B cell (primary cell): Measurements from ENCODE around the gene SETDB1. TPM values are rescaled to one million over a fixed set of nuclear protein-coding genes. Genes with fewer than 3 reads are reported as not detected.

Experiments
- ATAC-seq: fragments of 200-7000 bp; cut with Tn5 transposase; one replicate; pipeline ENCODE4 v1.10.0; 2021; ENCODE audit warnings: low read depth, mild to moderate bottlenecking, moderate number of reproducible peaks, moderate library complexity
- CTCF ChIA-PET: fragments of 350-600 bp; sonication (Branson Sonifier 250); formaldehyde crosslinking; loops from one replicate; lab custom pipeline; 2021; ENCODE audit warnings: antibody characterized with exemption, inconsistent platforms; lab: Charles Lee
- POLR2A ChIA-PET: fragments of 350-600 bp; sonication (Branson Sonifier 250); formaldehyde crosslinking; loops from one replicate; lab custom pipeline; 2021; ENCODE audit warnings: antibody characterized with exemption; lab: Charles Lee
- DNase-seq: peaks from one replicate; pipeline ENCODE4 v3.0.0; 2013
- H2AFZ ChIP-seq: 2 replicates; pipeline ENCODE4 v1.6.1; 2012; ENCODE audit warnings: mild to moderate bottlenecking, low read depth, low read length; ENCODE audit not compliant: insufficient read depth, poor library complexity, severe bottlenecking
- H3K27ac ChIP-seq, 2 donors: 1 replicate in 1 of 2; 2 replicates in 1 of 2; pipeline ENCODE4 v1.5.1; 2012 to 2013; ENCODE audit warnings: low read length in 2 of 2, mild to moderate bottlenecking in 2 of 2, moderate library complexity in 1 of 2
- H3K27me3 ChIP-seq, 4 experiments: fragments of 200-600 bp in 1 of 4; sonication (generic) in 1 of 4; replicated peaks in 1 of 4; 1 replicate in 2 of 4; 2 replicates in 2 of 4; pipeline versions ENCODE4 v1.6.1 to v1.7.0; 2013 to 2016; ENCODE audit warnings: low read length in 3 of 4, mild to moderate bottlenecking in 2 of 4, mixed read lengths in 1 of 4, moderate library complexity in 1 of 4; ENCODE audit not compliant: insufficient read depth in 4 of 4, control insufficient read depth in 3 of 4; ENCODE audit errors: control extremely low read depth in 1 of 4
- H3K36me3 ChIP-seq, 2 experiments: replicated peaks in 1 of 2; 1 replicate in 1 of 2; 2 replicates in 1 of 2; pipeline versions ENCODE4 v1.6.1 to v1.7.1; 2013; ENCODE audit warnings: low read length in 1 of 2; ENCODE audit not compliant: insufficient read depth in 2 of 2, control insufficient read depth in 1 of 2; ENCODE audit errors: control extremely low read depth in 1 of 2, extremely low read depth in 1 of 2
- H3K4me1 ChIP-seq, 2 donors: fragments of 200-600 bp in 1 of 2; sonication (generic) in 1 of 2; 1 replicate in 1 of 2; 2 replicates in 1 of 2; pipeline versions ENCODE4 v1.5.1 to v1.6.1; 2013 to 2017; ENCODE audit warnings: low read length in 2 of 2; ENCODE audit not compliant: control insufficient read depth in 2 of 2, insufficient read depth in 2 of 2
- H3K4me2 ChIP-seq: replicated peaks from 2 replicates; pipeline ENCODE3; 2012; ENCODE audit warnings: mild to moderate bottlenecking, low read depth, low read length; ENCODE audit not compliant: poor library complexity, severe bottlenecking
- H3K4me3 ChIP-seq, 5 experiments: fragments of 200-600 bp in 1 of 5; sonication (generic) in 1 of 5; 1 replicate in 3 of 5; 2 replicates in 2 of 5; pipeline versions ENCODE4 v1.5.1 to v1.7.0; 2011 to 2016; ENCODE audit warnings: low read length in 4 of 5, mild to moderate bottlenecking in 4 of 5, low read depth in 2 of 5, control low read depth in 1 of 5, moderate library complexity in 1 of 5; ENCODE audit not compliant: insufficient read depth in 1 of 5; ENCODE audit errors: control extremely low read depth in 1 of 5, extremely low read depth in 1 of 5
- H3K79me2 ChIP-seq: fragments of 200-600 bp; sonication (generic); one replicate; pipeline ENCODE4 v1.6.0; 2016; ENCODE audit warnings: low read length; ENCODE audit not compliant: control insufficient read depth, insufficient read depth
- H3K9ac ChIP-seq: fragments of 200-600 bp; sonication (generic); 2 replicates; pipeline ENCODE4 v1.6.1; 2017; ENCODE audit warnings: mild to moderate bottlenecking, low read length, moderate library complexity
- H3K9me3 ChIP-seq, 3 donors: one replicate each; pipeline versions ENCODE4 v1.6.1 to v1.7.1; 2013; ENCODE audit warnings: low read length in 2 of 3; ENCODE audit not compliant: control insufficient read depth in 2 of 3, insufficient read depth in 1 of 3; ENCODE audit errors: control extremely low read depth in 1 of 3
- H4K20me1 ChIP-seq: 2 replicates; pipeline ENCODE4 v1.6.0; 2012; ENCODE audit warnings: mild to moderate bottlenecking, low read length; ENCODE audit not compliant: insufficient read depth, control insufficient read depth, poor library complexity, severe bottlenecking
- H3K27ac Mint-ChIP-seq: one replicate; pipeline ENCODE4 v1.8.0; 2021; ENCODE audit warnings: mixed read lengths
- H3K27me3 Mint-ChIP-seq: one replicate; pipeline ENCODE4 v1.8.0; 2021; ENCODE audit warnings: mixed read lengths
- H3K4me1 Mint-ChIP-seq: one replicate; pipeline ENCODE4 v1.8.0; 2021; ENCODE audit warnings: mixed read lengths
- H3K4me3 Mint-ChIP-seq: one replicate; pipeline ENCODE4 v1.8.0; 2021; ENCODE audit warnings: mixed read lengths
- H3K9me3 Mint-ChIP-seq: one replicate; pipeline ENCODE4 v1.8.0; 2022; ENCODE audit warnings: mixed read lengths; ENCODE audit not compliant: insufficient read depth
- EZH2 ChIP-seq: IDR thresholded peaks from 2 replicates; pipeline ENCODE4 v1.6.1; 2012; ENCODE audit warnings: borderline replicate concordance, low read depth, mild to moderate bottlenecking, moderate library complexity, low read length; ENCODE audit not compliant: insufficient read depth, poor library complexity, severe bottlenecking
- WGBS: methylation state at CpG from one replicate; pipeline ENCODE4 v1.1.5; 2013; ENCODE audit warnings: missing lambda C conversion rate; ENCODE audit not compliant: insufficient coverage; 5-methylcytosine and 5-hydroxymethylcytosine counted together
- intact Hi-C: fragments of 100-400 bp; cut with micrococcal nuclease; formaldehyde crosslinking; loops from one replicate; pipeline ENCODE4 v1.10.0; 2022
- polyA plus RNA-seq: library from polyadenylated mRNA; depleted of rRNA; stranded (reverse); fragments of >200 nt; gene quantifications from 2 replicates; pipeline ENCODE4 v1.2.3, GENCODE V29; 2012
- total RNA-seq, 2 donors: library from RNA; stranded (reverse); fragments of 120-200 nt in 1 of 2; gene quantifications; 1 replicate in 1 of 2; 2 replicates in 1 of 2; pipeline versions ENCODE4 v1.2.3 to v1.2.4, GENCODE V29; 2013 to 2022
- TF ChIP-seq, protein P1 (sequence below): fragments of 200-600 bp; IDR thresholded peaks from one replicate; pipeline ENCODE4 v1.8.0; 2022; ENCODE audit warnings: antibody characterized with exemption, mild to moderate bottlenecking

Gene SETDB1
- total and polyA plus RNA-seq, 2 donors (not counting 1 experiment from before 2014, with no cell fraction given) = 57.4 to 115 TPM

DNA sequence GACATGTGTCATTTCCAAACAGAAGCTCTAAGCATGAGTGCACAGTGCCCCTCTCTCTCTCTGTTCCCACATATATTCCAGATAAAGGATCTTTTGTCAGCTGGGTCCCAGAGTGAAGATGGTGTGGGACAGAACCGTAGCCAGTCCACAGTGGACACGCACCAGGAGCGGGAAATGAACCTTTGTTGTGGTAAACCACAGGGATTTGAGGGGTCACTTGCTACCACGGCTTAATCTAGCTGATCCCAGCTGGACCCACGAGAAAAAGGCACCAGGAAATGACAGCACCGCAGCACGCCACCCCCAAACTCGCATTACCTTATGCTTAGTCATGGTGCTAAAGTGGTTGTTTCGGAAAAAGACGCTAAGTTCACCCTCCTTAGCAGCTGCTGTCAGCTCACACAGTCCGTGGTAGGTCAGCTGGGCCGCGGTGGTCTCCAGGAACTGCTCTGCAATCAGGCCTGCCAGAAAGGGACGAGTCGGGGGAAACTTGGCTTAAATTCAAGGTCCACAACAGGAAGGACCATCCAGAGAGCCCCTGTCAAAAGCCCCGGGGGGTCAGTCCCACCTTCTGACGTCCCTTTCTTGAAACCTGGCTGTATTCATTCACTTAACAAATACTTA is 73.0 kb downstream of the SETDB1 start:
- no peak for DNase-seq
- no peaks in the 10 kb centered on the region for H3K27me3 ChIP-seq
- Mint-ChIP-seq H3K4me1 (peaks cover 19% of the 10 kb centered on the region), H3K27ac (no peak overlapping the region), H3K9me3 (no peaks in the 10 kb centered on the region), H3K27me3 (no peaks in the 10 kb centered on the region), H3K4me3 (no peak overlapping the region)
- ChIA-PET POLR2A (no interaction called here), CTCF (interaction anchor here (0.6 to 5.3 kb wide), 7 partner anchors 10 to 744 kb away, joined by 3 to 35 read pairs (median 3); partner anchors contain the start of gene ANXA9)
- H3K36me3 ChIP-seq = peaks cover 3 to 15% of the 10 kb centered on the region in 2 experiments
- no peak overlapping the region for H3K27ac ChIP-seq
- H3K4me2 ChIP-seq = no peak overlapping the region
- no peak overlapping the region for H3K9ac ChIP-seq
- no peaks in the 10 kb centered on the region for H3K9me3 ChIP-seq
- no peaks in the 10 kb centered on the region for H4K20me1 ChIP-seq
- WGBS = 46% methylated on average over 14 of the region's 17 CpGs
- ATAC-seq = no peak
- no peak for TF ChIP-seq EZH2
- TF ChIP-seq, protein P1, sequence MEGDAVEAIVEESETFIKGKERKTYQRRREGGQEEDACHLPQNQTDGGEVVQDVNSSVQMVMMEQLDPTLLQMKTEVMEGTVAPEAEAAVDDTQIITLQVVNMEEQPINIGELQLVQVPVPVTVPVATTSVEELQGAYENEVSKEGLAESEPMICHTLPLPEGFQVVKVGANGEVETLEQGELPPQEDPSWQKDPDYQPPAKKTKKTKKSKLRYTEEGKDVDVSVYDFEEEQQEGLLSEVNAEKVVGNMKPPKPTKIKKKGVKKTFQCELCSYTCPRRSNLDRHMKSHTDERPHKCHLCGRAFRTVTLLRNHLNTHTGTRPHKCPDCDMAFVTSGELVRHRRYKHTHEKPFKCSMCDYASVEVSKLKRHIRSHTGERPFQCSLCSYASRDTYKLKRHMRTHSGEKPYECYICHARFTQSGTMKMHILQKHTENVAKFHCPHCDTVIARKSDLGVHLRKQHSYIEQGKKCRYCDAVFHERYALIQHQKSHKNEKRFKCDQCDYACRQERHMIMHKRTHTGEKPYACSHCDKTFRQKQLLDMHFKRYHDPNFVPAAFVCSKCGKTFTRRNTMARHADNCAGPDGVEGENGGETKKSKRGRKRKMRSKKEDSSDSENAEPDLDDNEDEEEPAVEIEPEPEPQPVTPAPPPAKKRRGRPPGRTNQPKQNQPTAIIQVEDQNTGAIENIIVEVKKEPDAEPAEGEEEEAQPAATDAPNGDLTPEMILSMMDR = no peak
- H3K79me2 ChIP-seq = no peaks in the 10 kb centered on the region
- intact Hi-C loops = loop anchor here (5.0 to 10.0 kb wide), 2 partner anchors 537 to 744 kb away; partner anchors contain the start of gene CA14
- peaks cover 5 to 16% of the 10 kb centered on the region in 2 donors for H3K4me1 ChIP-seq
- no peak overlapping the region for H2AFZ ChIP-seq
- H3K4me3 ChIP-seq = no peak overlapping the region

DNA sequence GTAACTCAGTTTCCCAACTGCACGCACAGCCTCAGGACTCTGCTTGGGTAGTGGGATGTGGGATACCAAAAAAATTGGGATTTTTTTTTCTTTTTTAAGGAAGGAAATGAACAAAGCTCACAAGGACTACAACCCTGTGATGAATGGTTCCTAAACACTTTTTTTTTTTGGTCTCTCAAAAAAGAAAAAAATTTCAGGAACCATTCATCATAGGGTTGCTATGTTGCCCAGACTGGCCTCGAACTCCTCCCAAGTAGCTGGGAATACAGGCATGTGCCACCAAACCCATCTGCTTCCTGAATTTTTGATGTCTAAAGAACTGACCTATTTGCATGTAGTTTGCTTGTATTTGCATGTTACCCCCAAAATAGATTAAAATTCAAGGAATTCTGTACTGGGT is 73.8 kb downstream of the SETDB1 start:
- Histone ChIP-seq H3K27ac (no peak overlapping the region), H3K36me3 (peaks cover 3 to 15% of the 10 kb centered on the region in 2 experiments), H3K79me2 (peaks cover 3% of the 10 kb centered on the region), H3K9me3 (no peaks in the 10 kb centered on the region), H2AFZ (no peak overlapping the region), H3K27me3 (no peaks in the 10 kb centered on the region), H3K4me1 (peaks cover 7 to 21% of the 10 kb centered on the region in 2 donors), H4K20me1 (no peaks in the 10 kb centered on the region), H3K4me2 (no peak overlapping the region), H3K9ac (no peak overlapping the region), H3K4me3 (no peak overlapping the region)
- 40% methylated on average over 1 of the region's 2 CpGs for WGBS
- DNase-seq (no peak), ATAC-seq (no peak)
- Mint-ChIP-seq H3K27ac (no peak overlapping the region), H3K4me3 (no peak overlapping the region), H3K9me3 (no peaks in the 10 kb centered on the region), H3K4me1 (peaks cover 25% of the 10 kb centered on the region), H3K27me3 (no peaks in the 10 kb centered on the region)
- TF ChIP-seq, protein P1 = no peak
- TF ChIP-seq EZH2 = no peak
- ChIA-PET CTCF (interaction anchor here (0.6 to 1.2 kb wide), 2 partner anchors 10 to 204 kb away, joined by 3 read pairs; no protein-coding TSS in a partner anchor), POLR2A (no interaction called here)
- intact Hi-C loops = loop anchor here (5.0 to 10.0 kb wide), 2 partner anchors 538 to 745 kb away; partner anchors contain the start of gene CA14
